ENCODE measurements around the gene MAGEC2.

The MAGEC2 gene, protein sequence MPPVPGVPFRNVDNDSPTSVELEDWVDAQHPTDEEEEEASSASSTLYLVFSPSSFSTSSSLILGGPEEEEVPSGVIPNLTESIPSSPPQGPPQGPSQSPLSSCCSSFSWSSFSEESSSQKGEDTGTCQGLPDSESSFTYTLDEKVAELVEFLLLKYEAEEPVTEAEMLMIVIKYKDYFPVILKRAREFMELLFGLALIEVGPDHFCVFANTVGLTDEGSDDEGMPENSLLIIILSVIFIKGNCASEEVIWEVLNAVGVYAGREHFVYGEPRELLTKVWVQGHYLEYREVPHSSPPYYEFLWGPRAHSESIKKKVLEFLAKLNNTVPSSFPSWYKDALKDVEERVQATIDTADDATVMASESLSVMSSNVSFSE

DNA sequence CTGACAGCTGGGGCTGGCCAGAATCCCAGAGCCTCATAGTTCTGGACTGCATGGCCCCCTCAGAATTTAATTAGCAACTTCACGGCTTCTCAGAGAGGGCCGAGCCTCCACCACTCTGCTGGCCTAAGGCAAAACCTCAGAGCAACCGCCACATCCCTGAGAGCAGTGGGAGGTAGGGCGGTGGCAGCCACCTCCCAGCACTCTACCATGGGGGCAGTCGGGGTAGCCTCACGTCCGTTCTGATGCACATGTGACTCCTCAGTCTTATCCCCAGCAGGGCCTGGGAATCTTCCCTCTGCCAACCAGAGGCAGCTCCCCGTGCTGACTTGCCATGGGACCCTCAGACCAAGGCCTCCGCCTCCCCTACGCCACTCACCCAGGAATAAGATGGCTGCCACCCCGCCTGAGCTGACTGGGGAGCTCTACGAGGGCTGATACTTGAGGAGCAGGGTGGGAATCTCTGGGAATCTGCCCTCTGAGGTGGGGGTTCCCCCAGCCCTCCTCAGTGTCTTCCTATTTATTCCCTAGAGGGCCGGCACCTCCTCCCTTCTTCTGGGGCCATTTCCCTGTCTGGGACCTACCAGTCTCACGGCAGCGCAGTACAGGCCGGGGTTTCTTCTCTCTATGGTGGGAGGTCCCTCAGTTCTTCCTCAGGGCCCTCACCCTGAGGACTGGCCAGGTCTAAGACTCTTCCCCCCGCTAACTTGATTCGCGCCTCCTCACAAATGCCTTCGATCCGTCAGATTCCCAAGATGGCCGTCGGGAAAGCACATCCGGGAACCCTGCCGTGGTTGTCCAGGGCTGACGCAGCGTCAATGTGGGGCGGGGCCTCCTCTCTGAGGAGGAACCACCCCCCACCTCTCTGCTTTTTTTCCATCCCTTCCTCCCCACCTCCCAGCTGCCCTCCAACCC lies at the start of gene MAGEC2:
MAGEC2 (minus strand) TSS at position 769 of the 912 bp plus-strand sequence. CDS start 1,303 bp downstream, outside the sequence.
- no peak for DNase-seq (ENCODE audit: low spot score)

DNA sequence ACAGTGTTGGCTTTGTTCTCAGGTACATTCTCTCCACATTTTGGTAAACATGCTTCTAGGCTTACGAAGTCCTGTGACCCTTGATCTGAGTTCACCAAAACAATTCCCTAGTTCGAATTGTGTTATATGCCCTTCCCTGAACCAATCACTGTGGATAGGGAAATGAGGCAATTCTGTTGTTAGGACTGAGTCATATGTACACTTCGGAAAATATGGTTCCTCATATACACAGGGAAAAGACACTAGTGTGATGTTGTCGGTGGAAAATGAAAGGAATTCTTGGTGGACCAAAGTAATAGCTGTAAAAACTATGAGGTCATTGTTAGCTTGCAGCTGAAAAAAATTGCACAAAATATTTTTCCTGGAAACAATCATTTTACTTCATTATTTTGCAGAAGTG lies 46.6 kb upstream of the MAGEC2 start:
- DNase-seq (ENCODE audit: low spot score), result no peak

DNA sequence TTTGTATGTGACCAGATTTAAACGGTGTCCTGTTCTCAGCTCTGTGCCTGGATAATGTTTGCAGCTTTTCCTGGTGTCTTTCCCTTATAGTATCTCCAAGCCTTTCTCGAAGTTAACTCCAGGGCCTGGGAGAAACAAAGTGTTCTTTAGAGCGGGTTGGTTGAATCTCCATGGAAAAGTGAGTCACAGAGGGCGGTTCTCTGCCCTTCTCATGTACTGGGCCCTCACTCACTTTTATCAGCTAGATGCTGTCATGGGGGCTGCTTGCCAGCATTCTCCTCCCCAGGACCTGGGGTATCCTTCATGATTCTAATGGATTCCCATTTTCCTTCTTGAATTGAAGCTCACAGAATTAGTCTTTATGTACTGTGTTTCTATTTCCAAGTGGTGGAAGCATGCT lies 46.1 kb upstream of the MAGEC2 start:
- no peak for DNase-seq (ENCODE audit: low spot score)

DNA sequence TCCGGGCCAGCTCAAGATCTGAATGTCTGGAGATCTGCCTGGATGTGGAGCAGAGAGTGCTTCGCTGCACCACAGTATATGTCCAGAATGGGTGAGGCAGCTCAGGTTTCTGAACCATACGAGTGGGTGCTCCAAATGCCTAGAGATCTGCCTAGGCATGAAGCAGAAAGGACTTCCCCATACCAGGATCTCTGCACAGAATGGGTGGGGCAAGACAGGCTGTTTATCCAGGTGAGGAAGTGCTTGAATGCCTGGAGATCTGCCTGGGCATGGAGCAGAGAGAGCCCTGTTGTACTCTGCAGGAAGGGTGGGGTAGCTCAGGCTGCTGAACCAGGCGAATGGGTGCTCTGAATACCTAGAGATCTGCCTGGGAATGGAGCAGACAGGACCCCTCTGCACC lies 45.4 kb upstream of the MAGEC2 start:
- no peak for DNase-seq (ENCODE audit: low spot score)

DNA sequence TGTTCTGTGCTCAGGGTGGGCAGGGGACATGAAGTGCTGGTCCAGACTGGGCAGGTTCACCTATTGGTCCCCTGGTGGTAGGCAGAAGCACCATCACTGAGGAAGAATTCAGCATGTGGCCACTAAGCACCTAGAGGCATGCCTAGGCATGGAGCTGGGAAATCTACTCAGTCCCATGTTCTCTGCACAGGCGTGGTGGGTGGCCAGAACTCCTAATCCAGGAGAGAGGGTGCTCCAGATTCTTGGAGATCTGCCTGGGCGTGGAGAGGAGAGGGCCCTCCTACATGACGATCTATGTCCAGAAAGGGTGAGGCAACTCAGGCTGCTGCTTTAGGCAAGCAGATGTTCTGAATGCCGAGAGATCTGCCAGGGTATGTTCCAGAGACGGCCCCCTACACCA lies 44.6 kb upstream of the MAGEC2 start:
- no peak for DNase-seq (ENCODE audit: low spot score)

DNA sequence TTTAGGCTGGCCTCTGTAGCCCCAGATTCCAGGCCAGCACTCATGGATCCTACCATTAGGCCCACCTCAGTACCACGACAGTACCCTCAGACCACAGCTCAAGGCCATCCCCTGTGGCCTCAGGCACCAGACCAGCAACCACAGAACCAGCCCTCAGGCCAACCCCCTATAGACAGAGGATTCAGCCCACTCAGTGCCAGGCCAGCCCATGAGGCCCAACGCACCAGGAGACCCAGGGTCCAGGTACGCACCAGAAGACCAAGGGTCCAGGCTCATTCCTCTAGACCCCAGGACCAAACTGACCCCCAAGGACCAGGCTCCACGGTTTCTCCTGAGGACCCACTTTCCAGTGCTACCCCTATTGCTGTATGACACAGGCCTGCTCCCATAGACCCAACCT lies 39.5 kb upstream of the MAGEC2 start:
- DNase-seq (ENCODE audit: low spot score), result no peak

DNA sequence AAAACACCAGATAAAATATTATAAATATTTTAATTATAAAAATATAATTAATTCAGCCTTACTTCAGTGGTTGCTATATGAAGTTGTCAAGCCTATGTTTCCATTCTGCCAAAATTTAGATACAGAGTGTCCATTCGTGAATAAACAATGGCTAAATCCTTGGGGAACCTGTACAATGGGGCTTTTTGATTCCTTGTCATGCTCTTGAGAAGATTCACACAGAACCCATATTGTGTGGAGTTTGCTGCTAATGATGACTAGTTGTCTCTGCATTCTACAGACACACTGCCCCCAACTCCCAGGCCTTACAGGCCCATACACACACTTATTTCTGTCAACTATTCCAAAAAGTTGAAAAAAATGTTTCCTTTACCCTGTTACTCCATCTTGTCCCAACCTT lies 33.4 kb upstream of the MAGEC2 start:
- DNase-seq (ENCODE audit: low spot score), result no peak

DNA sequence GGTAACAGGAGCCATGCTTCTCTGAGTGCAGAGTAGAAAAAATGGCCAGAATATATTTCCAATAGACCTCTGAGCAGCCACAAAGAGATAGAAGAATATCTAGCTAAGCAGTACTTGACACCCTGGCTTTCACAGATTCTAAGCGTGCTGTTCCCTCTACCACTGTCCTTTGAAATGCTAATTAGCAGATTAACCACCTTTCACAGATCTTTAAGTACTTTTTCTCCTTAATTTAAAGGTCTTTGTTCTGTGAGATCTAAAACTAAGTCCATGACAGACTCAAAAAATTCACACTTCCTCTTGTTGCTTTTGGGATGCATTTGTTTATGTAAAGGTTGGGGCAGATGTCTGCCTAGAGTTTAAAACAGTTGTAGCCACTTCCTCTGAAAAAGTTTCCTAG lies 28.3 kb upstream of the MAGEC2 start:
- no peak for DNase-seq (ENCODE audit: low spot score)

DNA sequence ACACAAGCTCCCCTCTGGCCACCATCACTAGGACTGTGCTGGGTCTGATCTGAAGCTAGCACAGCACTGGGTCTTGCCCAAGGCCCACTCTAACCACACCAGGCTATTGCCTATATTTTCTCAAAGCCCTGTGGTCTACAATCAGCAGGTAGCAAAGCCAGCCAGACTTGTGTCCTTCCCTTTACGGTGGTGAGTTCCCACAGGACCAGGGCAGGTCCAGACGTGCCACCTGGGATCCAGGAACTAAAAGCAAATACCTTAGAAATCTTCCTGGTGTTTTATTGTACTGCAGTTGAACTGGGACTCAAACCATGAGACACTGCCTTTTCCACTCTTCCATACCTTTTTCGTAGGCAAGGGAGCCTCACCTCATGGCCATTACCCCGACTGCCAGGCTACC lies 9.0 kb upstream of the MAGEC2 start:
- DNase-seq (ENCODE audit: low spot score), result no peak

DNA sequence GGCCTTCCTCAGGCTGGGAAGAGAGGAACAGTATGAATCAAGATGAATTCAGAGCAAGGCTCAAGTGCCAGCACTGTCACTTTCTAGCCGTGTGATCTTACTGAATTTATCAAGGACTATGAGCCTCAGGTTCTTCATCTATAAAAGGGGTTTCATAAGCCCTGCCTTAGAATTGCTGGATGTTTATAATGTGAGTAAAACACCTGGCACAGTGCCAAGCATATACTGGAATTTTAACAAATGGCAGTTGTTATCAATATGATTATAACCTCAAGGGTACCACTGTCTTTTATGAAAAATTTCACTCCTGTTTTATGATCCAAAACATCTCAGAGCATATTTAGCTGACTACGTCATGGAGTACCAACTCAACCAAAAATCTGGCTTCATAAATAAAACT lies 4.0 kb downstream of the MAGEC2 start:
- no peak for DNase-seq (ENCODE audit: low spot score)

DNA sequence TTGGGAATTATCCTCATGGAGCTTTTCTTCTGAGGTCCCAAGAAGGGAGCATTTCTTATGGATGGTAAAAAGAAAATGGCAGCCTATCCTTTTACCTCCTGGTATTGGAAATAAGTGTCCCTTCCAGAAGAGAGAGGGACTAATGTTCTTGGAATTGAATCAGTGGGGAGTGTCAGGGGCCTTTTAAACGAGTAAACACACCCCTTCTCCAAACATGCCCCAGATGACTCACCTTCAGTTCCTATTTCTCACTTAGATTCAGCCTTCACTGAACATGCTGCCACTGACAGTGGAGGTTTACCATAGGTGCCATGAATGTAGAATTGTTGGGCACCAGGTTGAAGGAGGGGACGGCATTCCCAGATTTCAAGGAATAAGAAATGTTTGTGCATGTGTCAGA lies 19.0 kb downstream of the MAGEC2 start:
- no peak for DNase-seq (ENCODE audit: low spot score)

DNA sequence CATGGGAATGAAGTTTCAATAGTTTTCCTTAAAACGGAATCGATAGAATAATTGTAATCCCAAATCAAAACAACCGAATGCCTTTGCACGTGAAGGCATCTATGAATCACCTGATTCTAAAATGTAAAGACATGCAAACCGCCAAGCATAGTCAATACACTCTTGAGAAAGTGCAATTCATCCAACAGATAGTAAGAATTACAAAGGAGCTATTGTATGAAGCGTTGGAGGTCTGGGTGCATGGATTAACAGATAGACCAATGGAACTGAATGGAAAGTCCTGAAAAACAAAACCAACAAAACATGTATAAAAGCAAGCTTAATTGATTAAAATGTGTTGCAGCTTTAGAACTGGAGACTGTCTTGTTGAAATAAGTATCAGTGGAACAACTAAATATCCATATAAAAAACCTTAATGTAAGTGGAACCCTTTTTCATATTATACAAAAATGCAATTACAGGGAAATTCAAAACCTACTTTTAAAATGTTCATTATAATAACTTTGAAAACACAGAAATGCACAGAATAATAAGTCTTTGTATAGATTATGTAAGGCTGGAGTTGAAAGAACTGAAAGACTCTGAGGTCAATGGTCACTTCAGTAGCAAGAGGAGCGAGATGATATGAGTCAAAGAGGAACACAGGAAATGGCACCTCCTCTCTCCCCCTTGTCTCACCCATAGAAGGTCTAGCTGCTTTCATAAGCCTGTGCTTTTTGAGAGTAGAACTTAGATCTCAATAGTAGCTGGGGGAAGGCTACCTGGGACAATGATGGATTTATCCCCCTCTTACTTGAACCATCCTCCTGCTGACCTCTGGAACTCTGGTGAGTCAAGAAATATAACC lies 20.1 kb downstream of the MAGEC2 start:
- no peak for DNase-seq (ENCODE audit: low spot score)

DNA sequence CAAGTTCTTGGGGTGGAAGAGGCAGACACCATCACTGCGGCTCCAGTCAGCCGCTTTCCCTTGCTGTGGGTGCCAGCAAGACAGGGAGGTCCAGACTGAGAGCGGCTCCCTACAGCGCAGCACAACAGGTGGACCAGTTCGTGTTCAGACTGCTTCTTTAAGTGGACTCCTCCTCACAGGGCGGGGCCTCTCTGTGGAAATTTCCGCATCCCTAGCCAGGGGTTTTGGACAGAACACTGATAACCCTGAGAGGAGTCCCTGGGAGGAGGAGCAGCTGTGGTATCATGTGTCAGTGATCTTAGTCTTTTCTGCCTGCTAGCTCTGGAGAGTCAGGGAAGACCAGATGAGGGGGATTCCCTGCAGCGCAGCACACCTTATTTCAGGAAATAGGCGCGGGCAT lies 48.5 kb downstream of the MAGEC2 start:
- no peak for DNase-seq (ENCODE audit: low spot score)

Measured in germinal center (tissue), 1 donor.